Ovary (tissue), 9 donors: ENCODE data around the gene MAGI1. TPM values are rescaled to one million over a fixed set of nuclear protein-coding genes. Genes with fewer than 3 reads are reported as not detected.

Source experiments
- DNase-seq, 5 donors: peaks; one replicate each; pipeline ENCODE4 v3.0.0-alpha.2; 2019 to 2020
- H3K27ac ChIP-seq, 2 donors: fragments of 200-600 bp; one replicate each; pipeline versions ENCODE4 v1.5.1 to v1.8.0; 2019 to 2022
- H3K27me3 ChIP-seq: fragments of 200-600 bp; one replicate; pipeline ENCODE4 v1.8.0; 2022
- H3K36me3 ChIP-seq: fragments of 200-600 bp; sonication (generic); one replicate; pipeline ENCODE4 v1.5.1; 2019
- H3K4me1 ChIP-seq: one replicate; pipeline ENCODE4 v1.8.1; 2013; ENCODE audit warnings: mild to moderate bottlenecking, moderate library complexity; ENCODE audit not compliant: insufficient read depth
- H3K4me3 ChIP-seq: fragments of 200-600 bp; sonication (generic); one replicate; pipeline ENCODE4 v1.5.1; 2017
- H3K9me3 ChIP-seq, 2 donors: fragments of 200-600 bp in 1 of 2; sonication (generic) in 1 of 2; one replicate each; pipeline versions ENCODE4 v1.5.1 to v1.8.1; 2013 to 2019; ENCODE audit warnings: mild to moderate bottlenecking in 1 of 2, moderate library complexity in 1 of 2
- EP300 ChIP-seq: sonication (generic); formaldehyde crosslinking; IDR thresholded peaks from one replicate; pipeline ENCODE4 v1.6.1; 2017; ENCODE audit warnings: antibody characterized with exemption
- POLR2A ChIP-seq: fragments of 450-650 bp; IDR thresholded peaks from one replicate; pipeline ENCODE4 v1.6.1; 2017; ENCODE audit warnings: antibody characterized with exemption, mild to moderate bottlenecking, moderate library complexity
- WGBS, 3 donors: extraction: QIAGEN DNeasy Blood & Tissue Kit in 1 of 3; methylation state at CpG; one replicate each; pipeline versions ENCODE4 v1.1.5 to v1.1.7; 2013 to 2017; 5-methylcytosine and 5-hydroxymethylcytosine counted together
- intact Hi-C, 4 donors: fragments of 100-400 bp; cut with DNase I; formaldehyde crosslinking; loops; one replicate each; pipeline versions ENCODE4 v1.11.0 to v1.15.1; 2022 to 2023
- polyA plus RNA-seq, 2 donors: library from polyadenylated mRNA; stranded (reverse); fragments of 200-250 nt in 1 of 2; fragments of 350-450 nt in 1 of 2; fragmentation: Illumina TruSeq in 1 of 2; extraction: RNeasy Lipid Tissue Mini Kit (QIAGEN cat#74804) in 1 of 2; gene quantifications; one replicate each; pipeline ENCODE4 v1.2.3, GENCODE V29; 2013 to 2014
- total RNA-seq, 7 donors: library from RNA; depleted of rRNA in 2 of 7; stranded (reverse); fragments of >200 nt in 2 of 7; fragmentation: NEBNext Ultra II Directional in 3 of 7; extraction: Animal tissue kit (Norgen Biotek cat#: 25700) in 3 of 7; gene quantifications; one replicate each; pipeline versions ENCODE4 v1.1.0 to v1.2.4, GENCODE V29; 2016 to 2023
- TF ChIP-seq, protein P1 (sequence below), 3 donors: fragments of 450-650 bp in 2 of 3; fragments of 200-600 bp in 1 of 3; IDR thresholded peaks; one replicate each; pipeline versions ENCODE4 v1.5.1 to v1.8.0; 2016 to 2022; ENCODE audit warnings: antibody characterized with exemption in 3 of 3, mild to moderate bottlenecking in 1 of 3
- donor health status: DM: no; HTN: no; CAD: no; lungs with moderate emphysema.
- donor health status: DM: no; HTN: no; CAD: no.
- donor health status: Bipolar disorder and iron deficiency.
- donor health status: DM: yes; HTN: yes; CAD: no.
- donor health status: DM: no; HTN: no; CAD: no.
- donor health status: DM: yes; HTN: yes; CAD: no.

MAGI1 gene
- total and polyA plus RNA-seq, 9 donors: 5.5 to 35.7 (median 8.7) TPM

DNA sequence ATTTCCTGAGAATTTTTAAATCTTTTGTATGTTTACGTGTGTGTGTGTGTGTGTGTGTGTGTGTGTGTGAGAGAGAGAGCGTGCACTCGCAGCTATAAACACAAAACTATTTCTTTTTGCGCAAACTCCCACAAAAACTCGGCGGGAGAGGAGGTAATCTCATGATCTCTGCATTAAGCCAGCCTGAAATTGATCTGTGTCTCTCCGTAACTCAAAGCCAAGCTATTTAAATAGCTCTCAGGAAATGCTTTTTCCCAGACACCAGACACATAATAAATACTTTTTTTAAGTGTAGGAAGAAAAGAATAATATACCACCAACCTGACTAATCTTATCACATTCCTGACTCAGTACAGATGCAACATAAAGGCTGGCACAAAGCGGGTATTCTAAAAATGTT, 226.8 kb downstream of the MAGI1 start:
- TF ChIP-seq, protein P1, sequence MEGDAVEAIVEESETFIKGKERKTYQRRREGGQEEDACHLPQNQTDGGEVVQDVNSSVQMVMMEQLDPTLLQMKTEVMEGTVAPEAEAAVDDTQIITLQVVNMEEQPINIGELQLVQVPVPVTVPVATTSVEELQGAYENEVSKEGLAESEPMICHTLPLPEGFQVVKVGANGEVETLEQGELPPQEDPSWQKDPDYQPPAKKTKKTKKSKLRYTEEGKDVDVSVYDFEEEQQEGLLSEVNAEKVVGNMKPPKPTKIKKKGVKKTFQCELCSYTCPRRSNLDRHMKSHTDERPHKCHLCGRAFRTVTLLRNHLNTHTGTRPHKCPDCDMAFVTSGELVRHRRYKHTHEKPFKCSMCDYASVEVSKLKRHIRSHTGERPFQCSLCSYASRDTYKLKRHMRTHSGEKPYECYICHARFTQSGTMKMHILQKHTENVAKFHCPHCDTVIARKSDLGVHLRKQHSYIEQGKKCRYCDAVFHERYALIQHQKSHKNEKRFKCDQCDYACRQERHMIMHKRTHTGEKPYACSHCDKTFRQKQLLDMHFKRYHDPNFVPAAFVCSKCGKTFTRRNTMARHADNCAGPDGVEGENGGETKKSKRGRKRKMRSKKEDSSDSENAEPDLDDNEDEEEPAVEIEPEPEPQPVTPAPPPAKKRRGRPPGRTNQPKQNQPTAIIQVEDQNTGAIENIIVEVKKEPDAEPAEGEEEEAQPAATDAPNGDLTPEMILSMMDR (IDR thresholded peaks at IDR 0.05): no peak
- TF ChIP-seq POLR2A (no peak), EP300 (no peak)
- H3K36me3 ChIP-seq: no peaks in the 10 kb centered on the region
- 69 to 86% (median 77%) methylated on average over 8 of the region's 8 CpGs for WGBS, 3 donors
- no peak overlapping the region for H3K27ac ChIP-seq
- H3K4me1 ChIP-seq: no peaks in the 10 kb centered on the region
- H3K27me3 ChIP-seq: no peaks in the 10 kb centered on the region
- intact Hi-C loops: no loop called here
- H3K9me3 ChIP-seq: no peaks in the 10 kb centered on the region
- DNase-seq: no peak
- H3K4me3 ChIP-seq: no peak overlapping the region

DNA sequence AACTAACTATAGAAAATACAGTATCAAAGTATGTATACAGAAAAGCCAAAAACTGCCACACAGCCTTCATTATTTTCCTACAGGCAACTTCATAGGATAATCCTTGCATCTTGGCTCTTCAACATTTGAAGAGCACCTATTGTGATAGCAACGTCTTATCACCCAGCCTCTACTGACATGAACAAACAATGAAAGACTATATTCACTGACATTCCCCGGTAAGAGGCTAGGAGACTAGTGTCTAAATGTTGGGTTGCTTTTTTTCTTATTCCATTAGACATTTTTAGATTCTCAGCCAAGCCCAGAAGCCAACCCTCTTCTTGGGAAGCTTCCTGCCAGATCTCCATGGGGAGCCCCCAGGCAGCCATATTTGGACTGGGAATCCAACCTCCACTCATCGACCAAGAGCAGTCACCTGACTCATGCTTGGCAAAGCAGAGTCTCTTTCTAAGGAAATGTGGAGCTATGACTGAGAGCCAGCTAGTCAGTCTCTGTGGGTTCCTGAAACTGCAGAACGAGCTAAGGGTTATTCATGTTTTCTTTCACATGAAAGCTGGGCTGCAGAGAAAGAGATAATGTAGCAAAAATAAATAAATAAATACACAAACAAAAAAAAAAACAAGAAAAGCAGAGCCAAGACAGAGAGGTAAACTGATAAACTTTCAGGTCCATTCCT, 227.5 kb downstream of the MAGI1 start:
- WGBS, 3 donors: 60 to 77% (median 70%) methylated on average over 4 of the region's 4 CpGs
- intact Hi-C loops: no loop called here

DNA sequence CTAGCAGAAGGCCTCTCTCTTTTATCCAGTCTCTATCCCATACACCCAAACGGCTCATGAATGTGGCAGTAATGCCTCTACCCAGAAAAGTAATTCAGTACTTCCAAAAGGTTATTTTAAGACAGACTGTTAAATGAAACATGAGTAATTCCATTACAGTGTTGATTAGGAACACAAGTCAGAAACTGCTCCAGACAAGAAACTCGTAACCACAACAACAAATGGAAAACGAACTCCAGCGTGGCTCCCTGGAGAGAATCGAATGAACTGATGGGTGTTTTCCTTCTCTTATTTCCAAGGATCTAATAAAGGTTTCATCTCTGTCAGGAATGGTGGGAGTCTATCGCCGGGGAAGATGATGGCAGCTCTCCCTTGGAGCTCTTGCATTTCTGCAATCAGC, 228.4 kb downstream of the MAGI1 start:
- H3K27ac ChIP-seq: no peak overlapping the region
- WGBS, 3 donors: 89 to 93% (median 92%) methylated on average over 7 of the region's 7 CpGs
- H3K36me3 ChIP-seq: no peaks in the 10 kb centered on the region
- no peaks in the 10 kb centered on the region for H3K4me1 ChIP-seq
- H3K4me3 ChIP-seq: no peak overlapping the region
- no peak for DNase-seq
- no peaks in the 10 kb centered on the region for H3K9me3 ChIP-seq
- intact Hi-C loops: no loop called here
- no peaks in the 10 kb centered on the region for H3K27me3 ChIP-seq
- TF ChIP-seq, protein P1 (IDR thresholded peaks at IDR 0.05): no peak
- TF ChIP-seq POLR2A (no peak), EP300 (no peak)

More for the DNA sequence above, 227.5 kb downstream of the MAGI1 start:
- no peaks in the 10 kb centered on the region for H3K9me3 ChIP-seq
- TF ChIP-seq, protein P1 (IDR thresholded peaks at IDR 0.05): no peak
- TF ChIP-seq EP300: no peak
- TF ChIP-seq POLR2A: no peak
- no peak overlapping the region for H3K4me3 ChIP-seq
- no peak for DNase-seq
- no peak overlapping the region for H3K27ac ChIP-seq
- H3K4me1 ChIP-seq: no peaks in the 10 kb centered on the region
- H3K36me3 ChIP-seq: no peaks in the 10 kb centered on the region
- no peaks in the 10 kb centered on the region for H3K27me3 ChIP-seq

GRCh38 chr3:65809641-65810150, 229.0 kb downstream of the MAGI1 start:
- TF ChIP-seq POLR2A (no peak), EP300 (no peak)
- TF ChIP-seq, protein P1 (IDR thresholded peaks at IDR 0.05): no peak
- Histone ChIP-seq H3K36me3 (no peaks in the 10 kb centered on the region), H3K9me3 (no peaks in the 10 kb centered on the region), H3K27ac (no peak overlapping the region), H3K4me1 (no peaks in the 10 kb centered on the region), H3K27me3 (no peaks in the 10 kb centered on the region), H3K4me3 (no peak overlapping the region)
- 61 to 83% (median 72%) methylated on average over 2 of the region's 2 CpGs for WGBS, 3 donors
- intact Hi-C loops: no loop called here
- DNase-seq: no peak
